Smooth muscle cell (in vitro differentiated cells): ENCODE data around the gene TSPAN8. TPM values are rescaled to one million over a fixed set of nuclear protein-coding genes. Genes with fewer than 3 reads are reported as not detected.

Source experiments
- DNase-seq: peaks from one replicate; lab custom pipeline; 2025; ENCODE audit not compliant: unreplicated experiment; lab: John Stamatoyannopoulos, UW
- H2AFZ ChIP-seq: fragments of 200-600 bp; sonication (generic); 2 replicates; pipeline ENCODE4 v1.6.0; 2016; ENCODE audit warnings: antibody characterized with exemption, low read depth, mild to moderate bottlenecking
- H3F3A ChIP-seq: fragments of 200-600 bp; sonication (generic); 2 replicates; pipeline ENCODE4 v1.6.0; 2017; ENCODE audit warnings: antibody characterized with exemption, low read depth
- H3K27ac ChIP-seq: fragments of 200-600 bp; sonication (generic); 2 replicates; pipeline ENCODE4 v1.5.1; 2016; ENCODE audit warnings: low read depth, mild to moderate bottlenecking
- H3K27me3 ChIP-seq: fragments of 200-600 bp; sonication (generic); 2 replicates; pipeline ENCODE4 v1.6.1; 2016; ENCODE audit warnings: low read depth, mild to moderate bottlenecking
- H3K36me3 ChIP-seq: fragments of 200-600 bp; sonication (generic); 2 replicates; pipeline ENCODE4 v1.5.1; 2016; ENCODE audit warnings: low read depth
- H3K4me1 ChIP-seq: fragments of 200-600 bp; sonication (generic); 2 replicates; pipeline ENCODE4 v1.5.1; 2016; ENCODE audit warnings: low read depth
- H3K4me2 ChIP-seq: fragments of 200-600 bp; sonication (generic); 2 replicates; pipeline ENCODE4 v1.6.0; 2016; ENCODE audit warnings: mild to moderate bottlenecking
- H3K4me3 ChIP-seq: fragments of 200-600 bp; sonication (generic); 2 replicates; pipeline ENCODE4 v1.5.1; 2016; ENCODE audit warnings: mild to moderate bottlenecking
- H3K79me2 ChIP-seq: fragments of 200-600 bp; sonication (generic); 2 replicates; pipeline ENCODE4 v1.6.0; 2016; ENCODE audit warnings: low read depth, mild to moderate bottlenecking
- H3K9ac ChIP-seq: fragments of 200-600 bp; sonication (generic); 2 replicates; pipeline ENCODE4 v1.6.0; 2016; ENCODE audit warnings: low read depth
- H3K9me3 ChIP-seq: fragments of 200-600 bp; sonication (generic); replicated peaks from 2 replicates; pipeline ENCODE4 v1.5.1; 2016; ENCODE audit warnings: low read depth
- H4K20me1 ChIP-seq: fragments of 200-600 bp; sonication (generic); 2 replicates; pipeline ENCODE4 v1.6.0; 2016; ENCODE audit warnings: low read depth
- WGBS: methylation state at CpG from one replicate; pipeline ENCODE4 v1.1.7; 2016; ENCODE audit warnings: low lambda C conversion rate; 5-methylcytosine and 5-hydroxymethylcytosine counted together
- polyA plus RNA-seq: library from polyadenylated mRNA; unstranded; fragments of >200 nt; fragmentation: Nextera tagmentation; extraction: Ambion mirVana; gene quantifications from 2 replicates; pipeline ENCODE4 v1.2.1, GENCODE V29; 2016
- total RNA-seq: library from RNA; depleted of rRNA; stranded (reverse); fragments of >200 nt; gene quantifications from 2 replicates; pipeline ENCODE4 v1.2.3, GENCODE V29; 2014
- TF ChIP-seq, protein P1 (sequence below): fragments of 200-600 bp; sonication (generic); IDR thresholded peaks from 2 replicates; pipeline ENCODE4 v1.5.1; 2017; ENCODE audit warnings: borderline replicate concordance, mild to moderate bottlenecking, antibody characterized with exemption; ENCODE audit not compliant: insufficient read depth, poor library complexity, severe bottlenecking

The TSPAN8 gene
- total and polyA plus RNA-seq, 2 experiments from 2014 or later = not detected

DNA sequence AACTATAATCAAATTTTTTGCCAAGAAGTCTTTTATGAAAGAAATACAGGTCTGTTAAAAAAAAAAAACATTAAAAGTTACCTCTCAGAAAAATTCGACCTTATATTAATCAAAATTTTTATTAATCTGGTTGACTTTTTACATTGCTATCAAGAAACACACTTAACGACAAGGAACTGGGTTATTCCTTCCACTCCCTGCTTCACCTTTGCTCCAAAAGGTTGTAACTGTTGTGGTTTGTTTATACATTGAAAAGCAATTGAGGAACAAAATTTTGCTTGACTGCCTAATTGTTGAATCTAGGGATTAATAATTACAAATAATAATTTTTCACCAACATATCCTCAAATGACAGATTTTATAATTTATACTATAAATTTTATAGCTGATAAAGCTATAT is 28.4 kb downstream of the TSPAN8 start:
- WGBS = 79% methylated on average over 2 of the region's 2 CpGs
- Histone ChIP-seq H3K4me1 (no peaks in the 10 kb centered on the region), H3K9ac (no peak overlapping the region), H3K27me3 (no peaks in the 10 kb centered on the region), H3K36me3 (no peaks in the 10 kb centered on the region), H3F3A (no peaks in the 10 kb centered on the region), H3K4me3 (no peak overlapping the region), H3K4me2 (no peak overlapping the region), H3K79me2 (no peaks in the 10 kb centered on the region), H3K9me3 (no peaks in the 10 kb centered on the region), H3K27ac (no peak overlapping the region), H2AFZ (no peak overlapping the region), H4K20me1 (no peaks in the 10 kb centered on the region)
- TF ChIP-seq, protein P1, sequence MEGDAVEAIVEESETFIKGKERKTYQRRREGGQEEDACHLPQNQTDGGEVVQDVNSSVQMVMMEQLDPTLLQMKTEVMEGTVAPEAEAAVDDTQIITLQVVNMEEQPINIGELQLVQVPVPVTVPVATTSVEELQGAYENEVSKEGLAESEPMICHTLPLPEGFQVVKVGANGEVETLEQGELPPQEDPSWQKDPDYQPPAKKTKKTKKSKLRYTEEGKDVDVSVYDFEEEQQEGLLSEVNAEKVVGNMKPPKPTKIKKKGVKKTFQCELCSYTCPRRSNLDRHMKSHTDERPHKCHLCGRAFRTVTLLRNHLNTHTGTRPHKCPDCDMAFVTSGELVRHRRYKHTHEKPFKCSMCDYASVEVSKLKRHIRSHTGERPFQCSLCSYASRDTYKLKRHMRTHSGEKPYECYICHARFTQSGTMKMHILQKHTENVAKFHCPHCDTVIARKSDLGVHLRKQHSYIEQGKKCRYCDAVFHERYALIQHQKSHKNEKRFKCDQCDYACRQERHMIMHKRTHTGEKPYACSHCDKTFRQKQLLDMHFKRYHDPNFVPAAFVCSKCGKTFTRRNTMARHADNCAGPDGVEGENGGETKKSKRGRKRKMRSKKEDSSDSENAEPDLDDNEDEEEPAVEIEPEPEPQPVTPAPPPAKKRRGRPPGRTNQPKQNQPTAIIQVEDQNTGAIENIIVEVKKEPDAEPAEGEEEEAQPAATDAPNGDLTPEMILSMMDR = no peak
- no peak for DNase-seq

DNA sequence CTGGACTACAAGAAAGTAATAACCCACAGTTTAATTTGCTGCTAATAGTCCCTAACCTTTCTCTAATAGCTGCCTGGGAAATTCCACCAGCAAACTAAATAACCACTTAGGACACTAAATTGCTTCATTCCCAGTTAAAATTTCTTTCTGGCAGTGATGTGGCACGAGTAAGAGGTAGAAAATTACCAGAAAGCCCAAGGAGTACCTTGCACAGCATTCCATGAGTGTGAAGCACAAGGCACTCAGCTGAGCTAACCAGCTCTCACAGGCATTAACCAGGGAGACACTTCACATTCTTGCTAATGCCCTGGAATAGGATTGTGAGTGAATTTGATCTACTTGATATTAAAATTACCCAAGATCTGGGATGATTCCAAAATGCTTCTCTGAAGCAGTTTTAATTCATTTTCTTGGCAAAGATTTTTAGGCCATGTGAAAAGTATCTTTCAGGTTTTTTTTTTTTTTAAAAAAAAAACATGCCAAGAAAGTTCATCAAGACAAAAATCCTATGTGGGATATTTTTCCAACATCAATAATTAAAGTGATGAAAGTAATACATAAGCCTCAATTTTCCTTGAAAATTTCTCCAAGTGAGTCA is 29.5 kb downstream of the TSPAN8 start:
- H3K4me2 ChIP-seq = no peak overlapping the region

DNA sequence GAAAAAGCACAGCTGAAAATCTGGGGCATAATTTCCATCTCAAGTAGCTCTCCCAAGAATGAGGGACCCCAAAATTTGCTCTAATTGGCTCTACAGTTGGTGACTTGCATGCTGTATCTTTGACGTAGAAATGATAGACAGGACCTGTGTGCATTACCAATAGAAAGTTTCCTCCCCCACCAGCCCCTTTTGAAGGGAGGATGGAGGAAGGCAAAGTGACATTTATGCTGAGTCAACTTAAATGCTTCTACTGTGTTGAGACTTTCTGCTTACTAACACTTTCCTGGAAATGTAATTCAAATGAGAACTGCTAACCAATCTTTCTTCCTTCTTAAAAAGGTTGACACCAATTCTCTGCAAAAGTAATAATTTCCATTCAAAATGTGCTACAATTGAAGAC is 31.9 kb downstream of the TSPAN8 start:
- no peaks in the 10 kb centered on the region for H3K4me1 ChIP-seq
- H3K9me3 ChIP-seq = no peaks in the 10 kb centered on the region
- no peak overlapping the region for H2AFZ ChIP-seq
- H3K79me2 ChIP-seq = no peaks in the 10 kb centered on the region
- H3F3A ChIP-seq = no peaks in the 10 kb centered on the region
- no peaks in the 10 kb centered on the region for H4K20me1 ChIP-seq
- H3K9ac ChIP-seq = no peak overlapping the region
- DNase-seq = no peak
- no peak overlapping the region for H3K4me3 ChIP-seq
- H3K36me3 ChIP-seq = no peaks in the 10 kb centered on the region
- TF ChIP-seq, protein P1 = no peak
- WGBS = 96% methylated on average over 1 of the region's 1 CpG
- H3K4me2 ChIP-seq = no peak overlapping the region
- H3K27me3 ChIP-seq = no peaks in the 10 kb centered on the region
- no peak overlapping the region for H3K27ac ChIP-seq

More for the DNA sequence above, 29.5 kb downstream of the TSPAN8 start:
- no peaks in the 10 kb centered on the region for H3K9me3 ChIP-seq
- H3K36me3 ChIP-seq = no peaks in the 10 kb centered on the region
- no peak overlapping the region for H3K9ac ChIP-seq
- H3F3A ChIP-seq = no peaks in the 10 kb centered on the region
- H2AFZ ChIP-seq = no peak overlapping the region
- no peak for DNase-seq
- H4K20me1 ChIP-seq = no peaks in the 10 kb centered on the region
- no peaks in the 10 kb centered on the region for H3K79me2 ChIP-seq
- H3K27me3 ChIP-seq = no peaks in the 10 kb centered on the region
- no peaks in the 10 kb centered on the region for H3K4me1 ChIP-seq
- H3K4me3 ChIP-seq = no peak overlapping the region
- TF ChIP-seq, protein P1 = no peak
- 38% methylated on average over 1 of the region's 1 CpG for WGBS
- no peak overlapping the region for H3K27ac ChIP-seq

- no peak for DNase-seq
- Histone ChIP-seq H3K9me3 (no peaks in the 10 kb centered on the region), H3K27ac (no peak overlapping the region), H3K4me1 (no peaks in the 10 kb centered on the region), H3K36me3 (no peaks in the 10 kb centered on the region), H3K4me2 (no peak overlapping the region), H2AFZ (no peak overlapping the region), H3K79me2 (no peaks in the 10 kb centered on the region), H4K20me1 (no peaks in the 10 kb centered on the region), H3F3A (no peaks in the 10 kb centered on the region), H3K4me3 (no peak overlapping the region), H3K27me3 (no peaks in the 10 kb centered on the region), H3K9ac (no peak overlapping the region)
- TF ChIP-seq, protein P1 = no peak
- 29% methylated on average over 2 of the region's 2 CpGs for WGBS
Observed at GRCh38 chr12:71125515-71125914, 32.3 kb downstream of the TSPAN8 start.
